Endothelial cell of umbilical vein (primary cell): ENCODE data around the gene XPO6. TPM values are rescaled to one million over a fixed set of nuclear protein-coding genes. Genes with fewer than 3 reads are reported as not detected.

Source experiments
- BruUV-seq: library from RNA; stranded (reverse); fragments of 400-500 nt; replicated peaks from 2 replicates; lab custom pipeline; 2021; lab: Mats Ljungman, UMichigan
- CTCF ChIA-PET: fragments of 300-600, 350-600 bp; sonication (Branson Sonifier 250); formaldehyde crosslinking; loops from one replicate; lab custom pipeline; 2021; ENCODE audit warnings: antibody characterized with exemption, inconsistent platforms; lab: Charles Lee
- POLR2A ChIA-PET: fragments of 300-600, 350-600 bp; sonication (Branson Sonifier 250); formaldehyde crosslinking; loops from one replicate; lab custom pipeline; 2021; ENCODE audit warnings: antibody characterized with exemption, inconsistent platforms; lab: Charles Lee
- DNase-seq: peaks from one replicate; pipeline ENCODE4 v3.0.0-alpha.2; 2011; ENCODE audit warnings: low read depth, low spot score
- FAIRE-seq: peaks from 2 replicates; lab custom pipeline; 2011; peaks lifted over from hg19 to GRCh38; lab: Jason Lieb, UNC
- H2AFZ ChIP-seq: 2 replicates; pipeline ENCODE4 v1.6.0; 2012; ENCODE audit warnings: low read depth, low read length, control low read depth, inconsistent platforms
- H3K27ac ChIP-seq: 2 replicates; pipeline ENCODE4 v1.5.1; 2011; ENCODE audit warnings: low read depth, mild to moderate bottlenecking, control low read depth, low read length, moderate library complexity; ENCODE audit not compliant: insufficient read depth
- H3K27me3 ChIP-seq, 2 experiments: 2 replicates each; pipeline versions ENCODE4 v1.6.0 to v1.6.1; 2011; ENCODE audit warnings: low read length in 2 of 2, mixed read lengths in 1 of 2; ENCODE audit not compliant: control insufficient read depth in 2 of 2, insufficient read depth in 2 of 2
- H3K36me3 ChIP-seq, 2 experiments: 2 replicates in 1 of 2; 3 replicates in 1 of 2; pipeline ENCODE4 v1.5.1; 2011; ENCODE audit warnings: low read length in 2 of 2, mild to moderate bottlenecking in 1 of 2, moderate library complexity in 1 of 2; ENCODE audit not compliant: control insufficient read depth in 2 of 2, insufficient read depth in 2 of 2; ENCODE audit errors: extremely low read depth in 1 of 2
- H3K4me1 ChIP-seq: 3 replicates; pipeline ENCODE4 v1.5.1; 2011; ENCODE audit warnings: mild to moderate bottlenecking, low read length; ENCODE audit not compliant: control insufficient read depth, insufficient read depth; ENCODE audit errors: extremely low read depth
- H3K4me2 ChIP-seq: 2 replicates; pipeline ENCODE4 v1.6.1; 2011; ENCODE audit warnings: low read length, control low read depth, mixed read lengths; ENCODE audit not compliant: insufficient read depth
- H3K4me3 ChIP-seq, 3 experiments: fragments of 200-600 bp in 1 of 3; sonication (generic), shearing (Covaris generic) in 1 of 3; replicated peaks in 1 of 3; 2 replicates each; pipeline ENCODE4 v1.5.1; 2011 to 2016; ENCODE audit warnings: control low read depth in 3 of 3, low read length in 3 of 3, mild to moderate bottlenecking in 2 of 3, inconsistent platforms in 1 of 3, low read depth in 1 of 3, moderate library complexity in 1 of 3; ENCODE audit not compliant: insufficient read depth in 1 of 3
- H3K79me2 ChIP-seq: 2 replicates; pipeline ENCODE4 v1.6.0; 2012; ENCODE audit warnings: low read length, inconsistent platforms; ENCODE audit not compliant: control insufficient read depth, insufficient read depth
- H3K9ac ChIP-seq: replicated peaks from 2 replicates; pipeline ENCODE3; 2011; ENCODE audit warnings: low read length, control low read depth; ENCODE audit not compliant: insufficient read depth; ENCODE audit errors: extremely low read depth
- H3K9me1 ChIP-seq: replicated peaks from 3 replicates; pipeline ENCODE4 v1.6.0; 2011; ENCODE audit warnings: mild to moderate bottlenecking, low read length; ENCODE audit not compliant: control insufficient read depth, insufficient read depth; ENCODE audit errors: extremely low read depth
- H3K9me3 ChIP-seq: replicated peaks from 2 replicates; pipeline ENCODE4 v1.5.1; 2012; ENCODE audit warnings: low read length, inconsistent platforms; ENCODE audit not compliant: control insufficient read depth, insufficient read depth
- H4K20me1 ChIP-seq: replicated peaks from 2 replicates; pipeline ENCODE3; 2011; ENCODE audit warnings: mild to moderate bottlenecking, low read length; ENCODE audit not compliant: control insufficient read depth, insufficient read depth; ENCODE audit errors: extremely low read depth
- EZH2 ChIP-seq: IDR thresholded peaks from 2 replicates; pipeline ENCODE4 v1.6.1; 2012; ENCODE audit warnings: borderline replicate concordance, low read depth, mild to moderate bottlenecking, moderate library complexity, low read length, inconsistent platforms; ENCODE audit not compliant: severe bottlenecking
- FOS ChIP-seq: IDR thresholded peaks from 2 replicates; pipeline ENCODE4 v1.6.1; 2011; ENCODE audit warnings: mild to moderate bottlenecking, low read length, moderate library complexity, borderline replicate concordance; ENCODE audit not compliant: insufficient read depth
- JUN ChIP-seq: IDR thresholded peaks from 2 replicates; pipeline ENCODE4 v1.6.1; 2011; ENCODE audit warnings: borderline replicate concordance, low read depth; ENCODE audit not compliant: insufficient read length, insufficient read depth
- MYC ChIP-seq: IDR thresholded peaks from one replicate; pipeline ENCODE4 v1.6.1; 2011; ENCODE audit warnings: mild to moderate bottlenecking, low read depth, low read length
- POLR2A ChIP-seq: IDR thresholded peaks from 2 replicates; pipeline ENCODE4 v1.6.1; 2012; ENCODE audit warnings: low read depth, mild to moderate bottlenecking, control low read depth, low read length
- dilution Hi-C: fragments of 300-500 bp; cut with MboI; formaldehyde crosslinking; loops from one replicate; pipeline ENCODE4 v1.15.0; 2019; ENCODE audit warnings: low sequenced_read_pairs; ENCODE audit not compliant: extremely low pct_ligation_motif_present
- intact Hi-C: fragments of 100-400 bp; cut with micrococcal nuclease; formaldehyde crosslinking; loops from one replicate; pipeline ENCODE4 v1.10.0; 2022
- polyA plus RNA-seq, 4 experiments: library from polyadenylated mRNA; depleted of rRNA in 3 of 4; stranded (reverse) in 3 of 4; unstranded in 1 of 4; fragments of >200 nt; gene quantifications; 2 replicates each; pipeline versions ENCODE4 v1.2.1 to v1.2.3, GENCODE V29; 2011 to 2012; ENCODE audit warnings: missing spikeins in 1 of 4
- total RNA-seq: library from RNA; stranded (reverse); gene quantifications from 2 replicates; pipeline ENCODE4 v1.2.3, GENCODE V29; 2021
- TF ChIP-seq, protein P1 (sequence below), 2 donors: IDR thresholded peaks; 1 replicate in 1 of 2; 2 replicates in 1 of 2; pipeline ENCODE4 v1.5.1; 2011; ENCODE audit warnings: low read length in 2 of 2, mild to moderate bottlenecking in 2 of 2, moderate library complexity in 2 of 2, control low read depth in 1 of 2, inconsistent platforms in 1 of 2, low read depth in 1 of 2; ENCODE audit not compliant: insufficient read depth in 1 of 2; ENCODE audit errors: extremely low read depth in 1 of 2
- TF ChIP-seq, protein P2 (sequence below): IDR thresholded peaks from 2 replicates; pipeline ENCODE4 v1.6.1; 2011; ENCODE audit not compliant: insufficient read depth, insufficient read length

XPO6 gene
- total and polyA plus RNA-seq, 2 donors (not counting 3 experiments of a cell fraction or from before 2014, with no cell fraction given), result 170 to 272 TPM

DNA sequence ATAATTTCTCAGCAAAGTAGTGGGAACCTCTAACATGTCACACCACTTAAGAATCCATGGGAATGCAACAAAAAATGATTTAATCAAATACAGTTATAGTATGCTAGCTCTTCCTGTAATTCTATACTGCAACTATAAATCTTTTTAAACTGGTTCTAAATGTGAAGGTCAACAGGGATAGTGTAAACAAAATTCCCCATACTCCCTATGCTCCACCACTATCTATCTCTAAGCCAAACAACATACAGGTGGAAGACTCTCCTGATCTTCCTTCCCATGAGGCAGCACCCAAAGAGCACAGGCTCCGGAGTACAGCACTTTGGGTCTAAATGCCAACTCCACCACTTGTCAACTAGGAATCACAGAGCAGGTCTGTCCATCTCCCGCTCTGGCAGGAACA lies 4.4 kb downstream of the XPO6 start:
- H3K9ac ChIP-seq, result no peak overlapping the region
- peaks cover 7 to 20% of the 10 kb centered on the region in 2 experiments for H3K36me3 ChIP-seq
- H2AFZ ChIP-seq, result no peak overlapping the region
- no peak overlapping the region for H3K4me3 ChIP-seq
- peak overlapping the region; percentile 18 for H3K27ac ChIP-seq
- H3K9me3 ChIP-seq, result no peaks in the 10 kb centered on the region
- peak; percentile 18 for DNase-seq
- peaks cover 87% of the 10 kb centered on the region for H3K79me2 ChIP-seq
- intact Hi-C loops (loop anchor here (5.0 kb wide), 1 partner anchor 45 kb away; no protein-coding TSS in a partner anchor), dilution Hi-C loops (no loop called here)
- no peaks in the 10 kb centered on the region for H4K20me1 ChIP-seq
- H3K27me3 ChIP-seq, result no peaks in the 10 kb centered on the region
- POLR2A ChIA-PET, result no interaction called here
- no peaks in the 10 kb centered on the region for H3K9me1 ChIP-seq
- FAIRE-seq, result no peak
- H3K4me2 ChIP-seq, result no peak overlapping the region
- peaks cover 32% of the 10 kb centered on the region for H3K4me1 ChIP-seq
- BruUV-seq, result no TSS peak
- TF ChIP-seq FOS, result no peak
- TF ChIP-seq, protein P1, sequence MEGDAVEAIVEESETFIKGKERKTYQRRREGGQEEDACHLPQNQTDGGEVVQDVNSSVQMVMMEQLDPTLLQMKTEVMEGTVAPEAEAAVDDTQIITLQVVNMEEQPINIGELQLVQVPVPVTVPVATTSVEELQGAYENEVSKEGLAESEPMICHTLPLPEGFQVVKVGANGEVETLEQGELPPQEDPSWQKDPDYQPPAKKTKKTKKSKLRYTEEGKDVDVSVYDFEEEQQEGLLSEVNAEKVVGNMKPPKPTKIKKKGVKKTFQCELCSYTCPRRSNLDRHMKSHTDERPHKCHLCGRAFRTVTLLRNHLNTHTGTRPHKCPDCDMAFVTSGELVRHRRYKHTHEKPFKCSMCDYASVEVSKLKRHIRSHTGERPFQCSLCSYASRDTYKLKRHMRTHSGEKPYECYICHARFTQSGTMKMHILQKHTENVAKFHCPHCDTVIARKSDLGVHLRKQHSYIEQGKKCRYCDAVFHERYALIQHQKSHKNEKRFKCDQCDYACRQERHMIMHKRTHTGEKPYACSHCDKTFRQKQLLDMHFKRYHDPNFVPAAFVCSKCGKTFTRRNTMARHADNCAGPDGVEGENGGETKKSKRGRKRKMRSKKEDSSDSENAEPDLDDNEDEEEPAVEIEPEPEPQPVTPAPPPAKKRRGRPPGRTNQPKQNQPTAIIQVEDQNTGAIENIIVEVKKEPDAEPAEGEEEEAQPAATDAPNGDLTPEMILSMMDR (IDR thresholded peaks at IDR 0.05; ENCODE audit: extremely low read depth in 1 of 2, insufficient read depth in 1 of 2, low read depth in 1 of 2, low read length in 2 of 2), result no peak
- TF ChIP-seq POLR2A, result no peak
- TF ChIP-seq, protein P2, sequence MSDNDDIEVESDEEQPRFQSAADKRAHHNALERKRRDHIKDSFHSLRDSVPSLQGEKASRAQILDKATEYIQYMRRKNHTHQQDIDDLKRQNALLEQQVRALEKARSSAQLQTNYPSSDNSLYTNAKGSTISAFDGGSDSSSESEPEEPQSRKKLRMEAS, result no peak
- no peak for TF ChIP-seq JUN
- TF ChIP-seq EZH2, result no peak
- no peak for TF ChIP-seq MYC
- CTCF ChIA-PET, result interaction anchor here (0.7 to 3.3 kb wide), 4 partner anchors 10 to 95 kb away, joined by 3 to 9 read pairs (median 4); no protein-coding TSS in a partner anchor
